Measurements from ENCODE around the gene DPEP1. TPM values are rescaled to one million over a fixed set of nuclear protein-coding genes. Genes with fewer than 3 reads are reported as not detected.

DPEP1 gene
- total RNA-seq, 1 donor from 2014 or later: not detected

GRCh38 chr16:89638455-89638854, 25.0 kb downstream of the DPEP1 start:
- peaks cover 0 to 5% of the 10 kb centered on the region in 2 donors for H3K4me1 ChIP-seq
- no peaks in the 10 kb centered on the region for H3K27me3 ChIP-seq
- no peak for DNase-seq (ENCODE audit: low spot score in 2 of 2)
- H3K9me3 ChIP-seq: no peaks in the 10 kb centered on the region
- no peak overlapping the region for H3K4me3 ChIP-seq
- TF ChIP-seq, protein P1, sequence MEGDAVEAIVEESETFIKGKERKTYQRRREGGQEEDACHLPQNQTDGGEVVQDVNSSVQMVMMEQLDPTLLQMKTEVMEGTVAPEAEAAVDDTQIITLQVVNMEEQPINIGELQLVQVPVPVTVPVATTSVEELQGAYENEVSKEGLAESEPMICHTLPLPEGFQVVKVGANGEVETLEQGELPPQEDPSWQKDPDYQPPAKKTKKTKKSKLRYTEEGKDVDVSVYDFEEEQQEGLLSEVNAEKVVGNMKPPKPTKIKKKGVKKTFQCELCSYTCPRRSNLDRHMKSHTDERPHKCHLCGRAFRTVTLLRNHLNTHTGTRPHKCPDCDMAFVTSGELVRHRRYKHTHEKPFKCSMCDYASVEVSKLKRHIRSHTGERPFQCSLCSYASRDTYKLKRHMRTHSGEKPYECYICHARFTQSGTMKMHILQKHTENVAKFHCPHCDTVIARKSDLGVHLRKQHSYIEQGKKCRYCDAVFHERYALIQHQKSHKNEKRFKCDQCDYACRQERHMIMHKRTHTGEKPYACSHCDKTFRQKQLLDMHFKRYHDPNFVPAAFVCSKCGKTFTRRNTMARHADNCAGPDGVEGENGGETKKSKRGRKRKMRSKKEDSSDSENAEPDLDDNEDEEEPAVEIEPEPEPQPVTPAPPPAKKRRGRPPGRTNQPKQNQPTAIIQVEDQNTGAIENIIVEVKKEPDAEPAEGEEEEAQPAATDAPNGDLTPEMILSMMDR (IDR thresholded peaks at IDR 0.05): no peak
- no peak overlapping the region for H3K27ac ChIP-seq
- intact Hi-C loops (cut with DNase I): no loop called here
- no peaks in the 10 kb centered on the region for H3K36me3 ChIP-seq

- TF ChIP-seq, protein P1 (IDR thresholded peaks at IDR 0.05): no peak
- no peak overlapping the region for H3K27ac ChIP-seq
- H3K4me3 ChIP-seq: no peak overlapping the region
- H3K36me3 ChIP-seq: no peaks in the 10 kb centered on the region
- no peaks in the 10 kb centered on the region for H3K9me3 ChIP-seq
- intact Hi-C loops (cut with DNase I): no loop called here
- DNase-seq (ENCODE audit: low spot score in 2 of 2): no peak
- no peaks in the 10 kb centered on the region for H3K27me3 ChIP-seq
- H3K4me1 ChIP-seq: peaks cover 0 to 5% of the 10 kb centered on the region in 2 donors
Observed at GRCh38 chr16:89639385-89639784, 25.9 kb downstream of the DPEP1 start.

DNA sequence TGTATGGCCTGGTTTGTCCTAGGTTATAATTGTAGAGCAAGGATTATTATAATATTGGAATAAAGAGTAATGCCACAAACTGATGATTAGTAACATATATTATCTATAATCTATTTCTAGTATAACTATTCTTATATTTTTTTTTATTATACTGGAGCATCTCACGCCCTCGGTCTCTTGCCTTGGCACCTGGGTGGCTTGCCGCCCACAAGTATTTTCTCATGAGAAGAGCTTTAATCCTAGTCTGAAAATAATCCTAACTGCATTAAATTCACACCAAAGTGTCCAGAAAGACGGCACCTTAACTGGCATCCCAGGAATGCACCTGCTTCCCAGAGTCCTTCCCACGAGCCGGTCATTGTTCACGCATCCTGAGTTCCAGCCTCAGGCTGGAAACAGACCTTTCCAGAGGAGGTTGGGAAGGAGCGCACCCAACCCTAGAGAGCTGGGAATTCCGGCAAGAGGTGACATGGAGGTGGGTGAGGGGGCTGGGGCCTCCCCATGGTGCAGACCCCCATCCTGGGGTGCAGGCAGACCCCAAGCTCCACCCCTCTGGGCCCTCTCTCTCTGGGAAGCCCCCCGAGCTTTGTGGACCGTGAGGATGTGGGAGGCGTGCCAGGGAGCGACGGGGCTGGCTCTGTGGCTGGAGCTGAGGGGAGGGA, 28.1 kb downstream of the DPEP1 start:
- peak overlapping the region in 1 of 2 donors; percentile 59 for H3K4me3 ChIP-seq
- H3K27ac ChIP-seq: no peak overlapping the region
- intact Hi-C loops (cut with DNase I): no loop called here

GRCh38 chr16:89642574-89642973, 29.1 kb downstream of the DPEP1 start:
- no peak overlapping the region for H3K4me3 ChIP-seq
- TF ChIP-seq, protein P1 (IDR thresholded peaks at IDR 0.05): no peak
- H3K27ac ChIP-seq: no peak overlapping the region
- peaks cover 0 to 5% of the 10 kb centered on the region in 2 donors for H3K4me1 ChIP-seq
- H3K27me3 ChIP-seq: no peaks in the 10 kb centered on the region
- intact Hi-C loops (cut with DNase I): no loop called here
- DNase-seq (ENCODE audit: low spot score in 2 of 2): no peak
- H3K36me3 ChIP-seq: peaks cover 24 to 29% of the 10 kb centered on the region in 2 donors
- no peaks in the 10 kb centered on the region for H3K9me3 ChIP-seq

More for the DNA sequence above, 28.1 kb downstream of the DPEP1 start:
- Histone ChIP-seq H3K36me3 (peaks cover 16 to 21% of the 10 kb centered on the region in 2 donors), H3K9me3 (no peaks in the 10 kb centered on the region), H3K4me1 (peaks cover 0 to 5% of the 10 kb centered on the region in 2 donors), H3K27me3 (no peaks in the 10 kb centered on the region)
- TF ChIP-seq, protein P1 (IDR thresholded peaks at IDR 0.05): no peak
- no peak for DNase-seq (ENCODE audit: low spot score in 2 of 2)

GRCh38 chr16:89643769-89644300, 30.4 kb downstream of the DPEP1 start:
- intact Hi-C loops (cut with DNase I): no loop called here
- Histone ChIP-seq H3K27me3 (no peaks in the 10 kb centered on the region), H3K4me1 (peaks cover 0 to 5% of the 10 kb centered on the region in 2 donors), H3K9me3 (no peaks in the 10 kb centered on the region), H3K36me3 (peaks cover 26 to 36% of the 10 kb centered on the region in 2 donors), H3K27ac (no peak overlapping the region), H3K4me3 (no peak overlapping the region)
- TF ChIP-seq, protein P1 (IDR thresholded peaks at IDR 0.05): no peak
- DNase-seq (ENCODE audit: low spot score in 2 of 2): no peak
